NCI-H146 treated with DMSO at 0.1 percent for 48 hours (cell line): ENCODE data around the gene CDC14A.

Experiments
- DNase-seq: peaks from one replicate; lab custom pipeline; 2025; ENCODE audit not compliant: unreplicated experiment; lab: John Stamatoyannopoulos, UW

The CDC14A gene

DNA sequence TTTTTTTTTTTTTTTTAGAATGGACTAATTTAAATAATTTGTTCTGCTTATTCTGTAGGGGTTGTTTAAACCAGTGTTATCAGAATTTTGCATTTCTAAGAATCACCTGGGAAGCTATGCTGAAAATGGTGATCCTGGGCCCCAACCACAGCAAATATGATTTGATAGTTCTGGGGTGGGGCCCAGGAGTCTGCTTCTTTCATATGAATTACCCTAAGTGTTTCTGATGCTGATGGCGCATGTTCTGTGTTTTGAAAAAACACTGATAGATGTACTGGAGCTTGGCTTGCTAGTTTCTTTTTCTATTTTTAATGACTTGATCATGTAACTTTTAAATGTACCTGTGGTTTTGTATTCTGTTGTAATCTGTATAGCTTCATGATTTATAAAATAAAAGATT, 89.3 kb downstream of the CDC14A start:
- no peak for DNase-seq

DNA sequence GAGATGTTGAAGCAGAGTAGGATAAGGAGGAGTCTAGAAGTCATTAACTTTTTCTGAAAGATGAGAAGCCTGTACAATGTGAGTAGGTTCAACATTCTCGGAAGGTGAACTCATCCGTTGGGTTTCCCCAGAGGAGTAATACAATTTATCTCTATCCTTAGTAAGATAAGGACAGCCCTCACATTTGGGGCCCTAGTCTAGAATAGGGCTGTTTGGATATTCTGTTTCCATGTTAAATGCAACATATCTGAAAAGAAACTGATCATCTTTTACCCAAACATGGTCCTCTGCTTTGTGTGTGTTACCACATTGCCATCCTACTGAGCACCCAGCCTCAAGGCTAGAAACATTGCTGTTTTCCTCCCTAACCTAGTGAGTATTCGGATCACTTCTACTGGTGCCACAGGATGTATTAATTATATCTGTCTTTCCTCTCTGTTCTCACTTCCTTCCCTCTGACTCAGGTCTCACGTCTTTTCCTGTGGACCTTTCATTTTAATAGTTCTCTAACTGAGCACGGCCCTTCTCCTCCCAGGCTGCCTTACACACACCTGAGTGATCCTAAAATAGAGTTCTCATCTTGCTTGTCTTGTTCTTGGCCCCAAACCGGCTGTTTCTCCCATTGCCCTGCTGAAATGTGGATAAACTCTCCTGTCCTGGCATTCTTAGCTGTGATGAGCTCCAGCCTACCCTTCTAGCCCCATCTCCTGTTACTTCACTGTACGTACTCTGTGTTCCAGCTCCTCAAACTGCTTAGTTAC, 91.7 kb downstream of the CDC14A start:
- no peak for DNase-seq

DNA sequence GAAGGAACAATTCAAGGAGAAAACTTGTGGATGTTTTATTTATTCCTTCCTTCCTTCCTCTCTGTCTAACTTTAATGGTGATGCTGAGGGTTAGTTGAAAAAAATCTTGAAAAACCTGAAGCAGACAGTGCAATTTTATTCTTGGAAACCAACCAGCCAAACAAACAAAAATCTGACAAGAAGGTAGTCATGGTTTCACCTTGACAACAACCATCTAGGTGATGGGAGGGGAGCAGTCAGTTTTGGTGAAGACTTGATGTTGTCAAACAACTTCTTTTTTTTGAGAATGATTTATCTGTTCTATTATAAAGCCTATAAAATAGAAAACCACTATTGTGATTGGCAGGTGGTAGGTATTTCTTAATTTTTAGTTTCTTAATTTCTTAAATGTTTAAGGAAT, 93.3 kb downstream of the CDC14A start:
- DNase-seq = no peak

DNA sequence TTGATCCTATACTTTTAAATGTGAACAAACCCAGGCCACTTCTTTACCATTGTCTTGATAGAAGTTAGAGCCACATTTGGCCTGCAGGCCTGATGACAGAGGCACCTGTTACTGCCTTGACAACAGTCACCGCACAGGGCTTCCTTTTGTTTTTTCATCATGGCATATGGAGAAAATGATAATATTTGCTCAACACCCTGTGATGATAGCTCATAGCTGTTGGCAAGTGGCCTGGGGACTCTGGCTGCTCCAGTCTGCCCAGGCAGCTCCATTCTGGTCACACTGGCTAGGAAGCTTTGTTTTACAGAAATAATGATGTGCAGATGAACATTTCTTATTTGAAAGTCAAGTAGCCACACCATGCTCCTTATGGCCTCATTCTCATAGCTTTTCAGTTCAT, 96.1 kb downstream of the CDC14A start:
- DNase-seq = peak; percentile 91

DNA sequence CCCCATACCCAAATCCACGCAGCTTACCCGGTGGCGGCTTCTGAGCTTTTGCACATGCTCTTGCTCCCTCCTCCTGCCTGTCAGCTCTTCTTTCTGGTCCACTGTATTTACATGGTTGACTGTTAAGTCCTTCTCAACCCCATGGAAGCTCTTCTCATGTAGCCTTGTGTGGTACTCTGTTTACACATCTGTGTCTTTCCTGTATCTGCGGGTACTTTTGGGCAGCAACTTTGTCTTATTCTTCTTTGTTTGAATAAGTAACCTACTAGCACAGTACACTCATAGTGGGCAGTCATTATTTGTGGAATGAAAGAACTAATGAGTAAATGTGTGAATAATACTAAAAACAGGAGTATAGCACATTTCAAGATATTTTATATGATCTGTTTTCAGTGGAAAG, 97.2 kb downstream of the CDC14A start:
- DNase-seq = no peak

DNA sequence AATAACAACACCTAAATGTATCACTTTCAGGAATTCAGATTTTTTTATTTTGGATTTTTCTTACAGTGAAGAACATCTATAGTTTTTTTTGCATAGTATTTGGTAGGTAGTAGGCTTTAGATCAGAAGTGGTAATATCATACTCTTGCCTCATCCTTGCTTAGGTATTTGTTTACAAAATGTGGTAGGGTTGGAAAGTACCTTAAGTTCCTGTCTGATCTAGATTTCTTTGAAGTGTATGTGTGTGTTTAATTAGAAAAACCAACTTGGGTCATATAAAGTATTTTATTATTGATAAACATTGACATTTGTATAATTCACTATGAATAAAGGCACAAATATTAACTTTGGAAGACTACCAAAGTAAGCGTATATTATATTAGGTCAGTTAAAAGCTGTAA, 100.3 kb downstream of the CDC14A start:
- DNase-seq = no peak

DNA sequence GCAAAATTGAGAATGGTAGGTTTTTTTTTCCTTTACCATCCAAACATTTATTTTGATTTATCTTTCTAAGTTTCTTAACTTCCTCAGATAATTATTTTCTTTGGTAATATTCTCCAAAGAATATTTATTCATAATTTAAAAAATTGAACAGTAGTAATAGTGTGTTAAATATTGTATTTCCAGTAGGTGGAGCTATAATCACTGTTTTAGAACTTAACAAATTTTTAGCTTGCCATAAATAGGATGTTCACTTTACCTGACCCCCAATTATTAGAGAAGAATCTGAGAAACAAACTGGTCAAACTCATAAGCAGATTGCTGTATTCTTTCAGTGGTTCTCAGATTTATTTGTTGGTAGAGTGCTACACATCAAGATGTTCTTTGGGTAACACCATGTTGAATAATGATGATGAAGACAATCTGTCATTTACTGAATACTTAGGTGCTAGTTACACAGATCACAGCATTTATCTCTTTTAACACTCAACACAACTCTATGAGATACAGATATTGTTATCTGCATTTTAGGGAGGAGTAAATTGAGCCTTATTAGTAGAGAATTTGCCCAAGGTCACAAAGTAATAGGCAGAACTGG, 103.3 kb downstream of the CDC14A start:
- DNase-seq = peak; percentile 13

DNA sequence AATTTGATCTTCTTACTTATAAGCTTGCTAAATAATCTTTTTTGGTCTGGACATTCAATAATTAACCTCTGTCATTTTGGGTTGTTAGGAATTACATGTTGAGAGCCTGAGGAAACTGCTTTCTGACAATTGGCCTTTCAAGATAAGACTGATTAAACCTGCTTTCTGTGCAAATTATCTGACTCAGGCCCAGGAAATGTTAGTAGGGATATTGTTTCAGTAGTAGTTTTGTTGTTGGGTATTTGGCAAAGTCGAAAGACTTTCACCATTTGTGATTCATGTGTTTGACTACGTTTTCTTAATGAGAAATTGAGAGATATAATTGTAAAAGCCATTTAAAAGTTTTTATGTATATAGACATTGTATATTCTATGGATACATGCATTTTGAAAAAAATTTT, 104.6 kb downstream of the CDC14A start:
- DNase-seq = no peak

DNA sequence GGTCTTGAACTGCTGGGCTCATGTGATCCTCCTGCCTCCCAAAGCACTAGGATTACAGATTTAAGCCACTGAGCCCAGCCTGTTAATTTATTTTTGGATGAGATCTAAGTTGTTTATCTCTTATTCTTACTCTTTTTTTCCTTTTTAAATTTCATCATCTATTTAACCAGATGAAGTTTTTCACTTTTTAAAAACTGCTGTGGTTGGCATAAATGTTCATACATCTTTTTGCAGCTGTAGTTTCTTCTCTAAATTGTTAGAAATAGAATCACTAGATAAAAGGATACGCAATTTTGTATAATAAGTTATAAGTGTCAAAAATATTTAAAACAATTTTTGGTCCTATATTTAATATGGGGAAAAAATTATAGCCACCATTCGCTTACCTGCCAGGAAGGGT, 105.4 kb downstream of the CDC14A start:
- DNase-seq = no peak

DNA sequence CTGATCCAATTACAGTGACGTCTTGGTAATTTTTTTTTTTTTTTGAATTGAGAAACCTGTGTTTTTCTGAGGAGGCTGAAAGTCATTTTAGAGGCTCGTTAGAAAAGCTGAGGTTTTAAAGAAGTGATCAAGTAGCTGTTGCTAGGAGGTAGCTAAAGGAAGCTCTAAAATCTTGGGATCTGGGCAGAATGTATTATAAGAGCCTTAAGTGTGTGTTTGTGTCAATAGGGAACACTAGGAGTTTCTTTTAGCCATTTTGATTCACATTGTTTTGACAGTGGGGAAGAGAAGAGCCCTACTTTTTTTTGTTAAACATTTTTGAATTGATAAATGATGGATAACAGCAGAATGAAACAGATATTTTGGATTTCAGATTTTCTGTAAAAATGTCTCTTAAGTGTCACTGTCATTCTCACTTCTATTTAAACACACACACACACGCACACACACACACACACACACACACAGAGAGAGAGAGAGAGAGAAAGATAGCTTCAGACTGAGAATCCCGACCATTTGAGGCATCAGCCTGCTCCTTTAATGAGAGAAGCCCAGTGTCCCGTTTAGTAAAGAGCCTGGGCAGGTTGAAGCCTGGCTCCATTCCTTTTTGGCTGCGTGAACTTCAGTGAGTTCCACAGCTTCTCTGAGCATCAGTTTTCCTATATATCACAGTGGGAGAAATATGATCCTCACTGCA, 106.5 kb downstream of the CDC14A start:
- no peak for DNase-seq

DNA sequence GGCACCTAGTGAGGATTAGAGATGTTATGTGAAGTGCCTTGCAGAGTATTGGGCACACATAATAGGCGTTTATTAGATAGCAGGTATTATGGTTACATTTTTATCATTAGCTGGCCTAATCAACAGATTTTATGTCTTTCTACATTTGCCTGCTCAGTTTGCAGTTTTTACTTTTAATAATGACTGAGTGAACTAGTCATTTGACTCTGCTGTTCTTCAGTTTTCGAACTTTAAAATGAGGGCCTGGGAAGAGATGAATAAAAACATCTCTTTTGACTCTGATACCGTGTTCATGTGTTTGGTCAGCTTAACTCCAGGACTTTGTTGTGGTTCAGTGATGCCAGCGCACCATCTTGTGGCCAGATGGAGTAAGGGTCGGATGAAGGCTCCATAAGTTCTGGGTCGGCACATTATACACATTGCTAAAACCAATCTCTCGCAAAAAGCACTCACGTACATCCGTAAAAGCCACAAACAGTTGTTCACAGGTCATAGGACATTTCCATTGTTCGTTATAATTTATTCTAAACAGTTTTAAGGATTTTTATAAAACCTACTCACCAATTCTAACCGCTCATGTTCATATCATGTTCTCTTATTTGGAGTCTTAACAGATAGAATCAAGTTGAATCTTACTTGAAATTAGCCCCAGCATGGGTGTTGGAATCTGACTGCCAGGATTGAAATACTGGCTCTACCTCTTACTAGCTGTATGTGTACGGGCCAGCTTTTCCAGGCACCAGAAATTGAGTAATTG, 107.2 kb downstream of the CDC14A start:
- peak; percentile 73 for DNase-seq

DNA sequence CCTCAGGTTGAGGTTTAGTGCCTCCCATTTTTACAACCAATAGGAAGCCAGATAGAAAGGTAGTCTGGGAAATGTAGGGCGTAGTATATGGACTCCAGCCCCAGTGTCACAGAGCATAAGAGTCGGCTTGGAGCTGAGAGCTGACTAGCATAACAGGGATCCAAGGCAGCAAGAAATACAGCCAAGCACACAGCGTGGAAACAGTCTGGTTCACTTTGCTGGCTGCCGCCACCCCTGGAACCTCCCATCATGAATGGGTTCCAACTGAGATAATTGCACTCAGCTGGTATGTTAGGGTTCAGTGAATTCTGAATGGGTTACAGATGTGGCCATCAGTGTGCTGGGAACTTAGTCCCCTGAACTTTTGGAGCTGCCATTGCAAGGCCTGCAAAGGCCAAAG, 108.9 kb downstream of the CDC14A start:
- no peak for DNase-seq

DNA sequence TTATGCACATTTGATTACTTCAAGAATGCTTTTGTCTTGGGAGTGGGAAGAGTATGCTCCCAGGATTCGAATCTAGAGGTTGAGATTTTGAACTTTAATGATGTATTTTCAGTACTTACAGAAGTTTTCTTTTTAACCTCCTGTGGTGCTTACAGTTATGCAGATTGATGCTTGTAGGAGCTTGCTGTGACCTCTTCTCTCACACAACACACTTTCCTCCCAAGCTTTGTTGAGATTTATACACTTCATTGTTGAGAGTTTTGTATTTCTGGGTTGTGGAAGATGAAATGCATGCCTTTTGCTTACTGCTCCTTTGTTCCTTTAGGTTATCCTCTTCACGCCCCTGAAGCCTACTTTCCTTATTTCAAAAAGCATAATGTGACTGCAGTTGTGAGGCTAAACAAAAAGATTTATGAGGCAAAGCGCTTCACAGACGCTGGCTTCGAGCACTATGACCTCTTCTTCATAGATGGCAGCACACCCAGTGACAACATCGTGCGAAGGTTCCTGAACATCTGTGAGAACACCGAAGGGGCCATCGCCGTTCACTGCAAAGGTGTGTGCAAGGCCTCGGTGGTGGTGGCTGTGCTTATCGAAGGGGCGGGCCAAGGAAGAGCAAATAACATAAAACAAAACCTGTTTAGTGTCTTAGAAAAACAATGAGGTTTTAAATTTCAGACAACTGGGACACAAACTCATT, 110.2 kb downstream of the CDC14A start:
- DNase-seq = no peak

DNA sequence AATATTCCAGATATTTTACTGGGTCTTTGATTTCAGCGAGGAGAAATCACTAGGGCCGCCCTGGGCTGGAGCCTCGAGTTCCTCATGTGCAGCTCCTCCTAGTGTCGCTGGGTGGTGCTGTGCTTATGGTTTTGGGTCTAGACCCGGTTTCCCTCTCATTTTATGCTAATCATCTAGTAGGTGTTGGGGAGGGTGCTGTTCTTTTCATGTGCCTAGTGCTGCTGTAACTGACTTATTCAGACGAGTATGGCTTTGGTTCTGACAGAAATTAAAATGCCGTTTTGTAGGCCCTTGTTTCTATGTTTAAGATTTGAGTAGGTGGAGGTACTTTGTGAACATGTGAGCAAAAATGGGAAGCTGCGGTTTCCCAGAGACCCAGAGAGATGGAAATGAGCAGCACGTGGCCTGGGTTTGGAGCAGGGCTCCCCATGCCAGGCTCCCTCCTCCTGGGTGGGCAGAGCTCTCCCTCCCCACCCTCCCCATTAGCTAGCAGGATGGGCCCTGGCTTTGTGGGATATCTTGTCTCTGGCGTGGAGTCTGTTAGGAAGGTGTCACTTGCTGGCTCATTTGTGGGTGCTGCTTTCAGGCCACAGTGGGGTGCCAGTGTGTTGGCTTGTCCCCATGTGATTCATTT, 111.6 kb downstream of the CDC14A start:
- peak; percentile 29 for DNase-seq

DNA sequence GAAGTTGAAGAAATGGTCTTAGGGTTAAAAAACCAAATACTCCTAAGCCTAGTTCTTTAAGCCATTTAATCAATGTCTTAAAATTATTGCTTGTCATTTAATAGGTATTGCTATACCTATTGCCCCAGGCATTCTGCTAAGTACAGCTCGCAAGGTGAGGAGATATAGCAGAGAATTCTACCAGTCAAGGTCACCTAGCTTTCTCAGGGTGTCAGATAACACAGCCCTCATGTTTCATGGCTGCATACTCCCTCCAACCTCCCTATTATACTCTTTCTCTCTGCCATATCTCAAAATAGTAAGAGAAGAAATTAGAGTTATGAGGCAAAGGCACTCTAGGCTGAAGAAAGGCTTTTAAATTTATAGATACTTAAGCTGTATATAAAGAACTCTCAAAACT, 117.3 kb downstream of the CDC14A start:
- no peak for DNase-seq

DNA sequence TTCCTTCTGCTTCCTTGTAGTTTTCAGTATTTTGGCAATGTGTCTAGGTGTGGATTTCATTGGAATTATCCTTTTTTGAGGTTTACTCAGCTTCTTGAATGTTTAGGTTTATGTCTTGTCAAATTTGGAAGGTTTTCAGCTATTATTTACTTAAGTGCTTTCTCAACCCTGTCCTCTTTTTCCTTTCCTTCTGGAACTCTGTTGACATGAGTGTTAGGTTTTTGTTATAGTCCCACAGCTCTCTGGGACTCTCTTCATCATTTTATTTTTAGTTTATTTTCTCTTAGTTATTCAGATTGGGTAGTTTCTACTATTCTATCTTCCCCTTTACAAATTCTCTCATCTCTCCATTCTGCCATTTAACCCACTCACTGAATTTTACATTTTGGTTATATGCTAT, 122.5 kb downstream of the CDC14A start:
- DNase-seq = no peak

DNA sequence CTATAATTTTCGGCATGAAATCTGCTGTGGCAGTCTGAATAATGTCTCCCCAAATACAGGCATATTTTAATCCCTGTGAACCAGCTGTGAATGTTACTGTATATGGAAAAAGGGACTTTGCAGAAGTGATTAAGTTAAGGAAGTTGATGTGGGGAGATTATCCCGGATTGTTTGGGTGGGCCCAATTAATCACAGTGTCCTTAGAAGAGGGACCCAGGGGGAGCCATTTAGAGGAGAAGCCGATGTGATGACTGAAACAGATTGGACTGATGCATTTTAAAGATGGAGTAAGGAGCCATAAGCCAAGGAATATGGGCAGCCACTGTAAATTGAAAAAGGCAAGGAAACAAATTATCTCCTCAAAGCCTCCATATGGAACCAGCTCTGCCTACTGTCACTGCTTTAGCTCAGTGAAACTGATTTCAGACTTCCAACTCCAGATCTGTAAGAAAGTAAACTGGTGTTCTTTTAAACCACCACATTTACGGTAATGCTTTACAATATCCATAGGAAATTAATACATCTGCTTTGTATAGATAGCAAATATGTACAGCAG, 124.5 kb downstream of the CDC14A start:
- DNase-seq = no peak

DNA sequence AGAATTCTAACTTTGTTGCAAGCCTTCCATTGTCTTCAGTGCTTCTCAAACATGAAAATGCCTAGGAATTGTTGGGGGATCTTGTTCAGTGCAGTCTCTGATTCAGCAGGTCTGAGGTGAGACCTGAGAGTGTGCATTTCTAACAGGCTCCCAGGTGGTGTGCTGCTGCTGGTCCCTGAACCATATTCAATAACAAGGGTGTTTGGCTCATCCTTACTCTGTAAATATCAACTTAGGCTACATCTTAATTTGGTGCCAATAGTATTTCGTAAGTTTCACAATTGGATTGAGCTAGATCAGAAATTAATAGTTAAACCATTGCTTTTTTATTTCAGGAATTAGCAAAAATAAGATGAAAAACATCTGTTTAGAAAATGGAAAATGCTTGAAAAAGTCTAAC, 126.5 kb downstream of the CDC14A start:
- no peak for DNase-seq

DNA sequence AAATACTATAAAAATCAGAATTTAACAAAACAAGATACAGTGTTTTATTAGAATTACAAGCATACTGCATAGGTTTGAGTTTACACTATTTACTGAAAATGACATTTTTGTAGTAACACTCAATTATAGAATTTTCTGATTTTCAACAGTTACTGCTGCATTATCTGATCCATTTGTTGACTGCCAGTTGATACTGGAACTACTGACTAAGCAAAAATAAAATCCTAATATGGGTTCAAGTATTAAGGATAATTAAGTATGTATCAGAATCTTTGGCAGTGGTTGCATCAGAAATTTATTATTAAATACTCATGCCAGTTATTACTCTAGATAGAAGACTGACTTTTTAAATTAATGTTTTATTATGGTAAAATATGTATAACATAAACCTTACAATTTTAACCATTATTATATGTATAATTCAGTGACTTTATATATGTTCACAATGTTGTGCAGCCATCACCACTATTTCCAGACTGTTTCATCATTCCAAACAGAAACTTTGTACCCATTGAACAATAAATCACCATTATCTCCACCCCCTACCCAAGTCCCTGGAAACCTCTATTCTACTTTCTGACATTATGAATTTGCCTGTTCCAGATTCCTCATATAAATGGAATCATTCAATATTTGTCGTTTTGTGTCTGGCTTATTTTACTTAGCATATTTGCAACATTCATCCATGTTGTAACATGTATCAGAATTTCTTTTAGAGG, 127.5 kb downstream of the CDC14A start:
- DNase-seq = no peak

DNA sequence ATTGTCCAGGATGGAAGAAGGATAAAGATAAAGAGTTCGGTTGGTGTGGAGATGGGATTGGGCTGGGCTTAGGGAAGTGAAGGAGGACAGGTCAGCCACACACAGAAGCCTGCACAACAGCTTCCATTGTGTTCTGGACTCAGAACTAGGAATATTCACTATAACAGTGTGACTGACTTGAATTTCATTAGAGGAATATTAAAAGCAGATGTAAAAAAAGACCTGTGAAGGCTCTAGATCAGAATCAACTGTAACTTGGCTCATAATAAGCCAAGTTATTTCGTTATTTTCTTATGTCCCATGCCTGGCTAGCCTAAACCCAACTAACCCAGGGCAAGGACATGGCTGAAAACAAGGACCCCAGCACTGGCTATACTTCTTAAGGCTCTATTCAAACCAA, 129.0 kb downstream of the CDC14A start:
- DNase-seq = no peak
